Measurements from ENCODE around the gene GZMM. TPM values are rescaled to one million over a fixed set of nuclear protein-coding genes. Genes with fewer than 3 reads are reported as not detected.

Gene GZMM
- total RNA-seq, 2 experiments from 2014 or later = 44.5 to 47.4 TPM

DNA sequence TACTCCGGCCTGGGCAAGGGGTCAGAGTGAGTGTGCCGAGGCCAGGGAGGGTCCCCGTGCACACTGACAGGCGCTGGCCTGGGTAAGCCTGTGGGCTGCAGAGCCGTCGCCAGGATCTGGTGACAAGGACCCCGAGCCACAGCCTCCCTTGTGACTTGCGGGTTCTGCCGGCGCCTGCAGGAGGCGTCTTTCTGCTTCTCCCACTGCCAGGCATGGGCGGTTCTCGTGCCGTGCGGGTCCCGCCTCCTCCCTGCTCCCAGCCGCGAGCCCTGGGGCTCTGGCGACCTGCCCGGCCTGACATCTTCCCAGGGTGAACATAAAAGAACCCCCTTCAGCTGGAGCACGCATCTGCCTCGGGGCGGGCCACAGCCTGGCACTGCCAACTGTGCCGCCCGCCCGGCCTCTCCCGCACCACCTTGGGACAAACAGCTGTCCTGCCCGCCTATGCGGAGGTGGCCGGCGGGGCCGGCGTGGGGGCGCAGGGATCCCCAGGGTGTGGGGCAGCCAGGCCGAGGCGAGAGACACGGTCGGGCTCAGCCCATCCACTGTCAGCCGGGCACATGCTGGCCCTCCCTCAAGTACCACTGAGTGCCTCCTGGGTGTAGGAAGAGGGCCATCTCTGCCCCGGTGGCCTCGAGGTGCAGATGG is 44.4 kb downstream of the GZMM start:
- POLR2A ChIA-PET = no interaction called here
- Mint-ChIP-seq H3K9me3 (no peaks in the 10 kb centered on the region), H3K4me3 (no peak overlapping the region), H3K4me1 (peaks cover 10% of the 10 kb centered on the region), H3K36me3 (ENCODE audit: low read depth) (no peaks in the 10 kb centered on the region), H3K27me3 (peaks cover 21% of the 10 kb centered on the region), H3K27ac (no peak overlapping the region)
- CTCF ChIA-PET = no interaction called here
- peak; percentile 71 for DNase-seq

DNA sequence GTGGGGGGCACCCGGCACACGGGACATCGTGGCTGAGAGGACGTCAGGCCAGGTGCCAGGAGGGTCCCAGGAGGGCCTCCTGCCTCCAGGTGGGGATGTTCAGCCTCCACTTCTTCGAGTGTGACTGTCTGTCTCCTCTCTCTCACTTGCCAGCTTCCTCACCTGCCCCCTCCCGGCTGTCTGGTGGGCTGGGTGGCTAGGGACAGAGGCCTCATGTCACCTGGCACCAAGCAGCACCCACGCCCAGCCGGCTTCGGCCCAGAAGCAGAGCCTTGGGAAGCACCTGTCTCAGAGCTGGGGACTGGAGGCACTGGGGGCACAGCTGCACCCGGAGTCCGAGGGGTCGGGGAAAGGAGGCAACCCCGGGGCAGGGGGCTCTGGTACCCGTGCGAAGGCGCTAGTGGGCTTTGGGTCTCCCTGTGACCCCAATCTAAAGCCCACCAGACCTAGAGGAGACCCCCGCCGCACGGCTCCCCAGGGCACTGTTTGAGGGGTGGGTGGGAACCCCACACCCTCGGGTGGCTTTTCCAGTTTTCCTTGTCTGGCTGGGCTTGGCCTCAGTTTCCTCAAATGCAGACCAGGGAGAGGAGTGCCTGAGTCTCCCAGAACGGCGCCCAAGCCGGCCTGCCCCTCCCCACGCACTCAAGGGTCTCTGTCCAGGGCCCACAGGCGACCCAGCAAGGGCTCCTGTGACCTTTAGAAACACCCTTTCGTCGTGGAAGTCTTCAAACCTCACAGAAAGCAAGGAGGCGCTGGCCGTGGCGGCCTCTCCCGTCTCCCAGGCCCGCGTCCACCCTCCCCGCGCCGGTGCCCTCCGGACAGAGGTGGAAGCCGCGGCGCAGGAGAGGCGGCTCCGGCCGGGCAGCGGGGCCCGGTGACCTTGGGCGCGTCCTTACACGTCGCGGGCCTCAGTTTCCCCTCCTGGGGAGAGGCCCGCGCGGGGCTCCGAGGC is 45.2 kb downstream of the GZMM start:
- ChIA-PET POLR2A (no interaction called here), CTCF (interaction anchor here (0.5 kb wide), 1 partner anchor 85 kb away, joined by 3 read pairs; no protein-coding TSS in a partner anchor)
- Mint-ChIP-seq H3K4me1 (peaks cover 10% of the 10 kb centered on the region), H3K27ac (no peak overlapping the region), H3K9me3 (no peaks in the 10 kb centered on the region), H3K27me3 (peaks cover 27% of the 10 kb centered on the region), H3K4me3 (no peak overlapping the region), H3K36me3 (ENCODE audit: low read depth) (no peaks in the 10 kb centered on the region)
- DNase-seq = no peak

DNA sequence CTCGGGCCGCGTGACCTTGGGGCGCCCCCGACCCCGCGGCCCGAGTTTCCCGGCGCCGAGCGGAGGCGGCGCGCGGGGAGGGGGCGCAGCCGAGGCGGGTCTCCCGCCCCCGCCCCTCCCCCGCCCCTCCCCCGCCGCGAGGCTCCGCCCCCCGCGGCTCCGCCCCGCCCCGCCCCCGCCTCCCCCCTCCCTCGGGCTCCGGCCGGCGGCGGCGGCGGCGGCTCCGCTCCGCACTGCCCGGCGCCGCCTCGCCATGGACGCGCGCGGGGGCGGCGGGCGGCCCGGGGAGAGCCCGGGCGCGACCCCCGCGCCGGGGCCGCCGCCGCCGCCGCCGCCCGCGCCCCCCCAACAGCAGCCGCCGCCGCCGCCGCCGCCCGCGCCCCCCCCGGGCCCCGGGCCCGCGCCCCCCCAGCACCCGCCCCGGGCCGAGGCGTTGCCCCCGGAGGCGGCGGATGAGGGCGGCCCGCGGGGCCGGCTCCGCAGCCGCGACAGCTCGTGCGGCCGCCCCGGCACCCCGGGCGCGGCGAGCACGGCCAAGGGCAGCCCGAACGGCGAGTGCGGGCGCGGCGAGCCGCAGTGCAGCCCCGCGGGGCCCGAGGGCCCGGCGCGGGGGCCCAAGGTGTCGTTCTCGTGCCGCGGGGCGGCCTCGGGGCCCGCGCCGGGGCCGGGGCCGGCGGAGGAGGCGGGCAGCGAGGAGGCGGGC is 46.0 kb downstream of the GZMM start, which contains the start of gene HCN2:
Gene HCN2 (plus strand): TSS at position 189 of the 703 bp plus-strand sequence. CDS start 65 bp downstream, at position 254.
- POLR2A ChIA-PET = no interaction called here
- Mint-ChIP-seq H3K4me3 (no peak within 1 kb of the TSS), H3K27me3 (peaks cover 27% of the 10 kb centered on the region), H3K27ac (no peak within 1 kb of the TSS), H3K9me3 (no peaks in the 10 kb centered on the region), H3K4me1 (peaks cover 9% of the 10 kb centered on the region), H3K36me3 (ENCODE audit: low read depth) (no peaks in the 10 kb centered on the region)
- CTCF ChIA-PET = no interaction called here
- DNase-seq = no peak

DNA sequence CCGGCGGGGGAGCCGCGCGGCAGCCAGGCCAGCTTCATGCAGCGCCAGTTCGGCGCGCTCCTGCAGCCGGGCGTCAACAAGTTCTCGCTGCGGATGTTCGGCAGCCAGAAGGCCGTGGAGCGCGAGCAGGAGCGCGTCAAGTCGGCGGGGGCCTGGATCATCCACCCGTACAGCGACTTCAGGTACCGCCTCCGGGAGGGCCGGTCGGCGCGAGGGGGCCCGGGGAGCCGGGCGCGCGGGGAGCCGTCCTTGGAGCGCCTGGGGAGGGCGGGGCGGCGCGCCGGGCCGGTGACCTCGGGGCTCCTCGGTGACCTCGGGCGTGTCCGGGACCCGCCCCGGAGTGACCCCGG is 46.5 kb downstream of the GZMM start:
- Mint-ChIP-seq H3K27ac (no peak overlapping the region), H3K4me3 (no peak overlapping the region), H3K4me1 (peaks cover 7% of the 10 kb centered on the region), H3K36me3 (ENCODE audit: low read depth) (no peaks in the 10 kb centered on the region), H3K27me3 (peaks cover 27% of the 10 kb centered on the region), H3K9me3 (no peaks in the 10 kb centered on the region)
- ChIA-PET CTCF (no interaction called here), POLR2A (no interaction called here)
- DNase-seq = peak; percentile 23

DNA sequence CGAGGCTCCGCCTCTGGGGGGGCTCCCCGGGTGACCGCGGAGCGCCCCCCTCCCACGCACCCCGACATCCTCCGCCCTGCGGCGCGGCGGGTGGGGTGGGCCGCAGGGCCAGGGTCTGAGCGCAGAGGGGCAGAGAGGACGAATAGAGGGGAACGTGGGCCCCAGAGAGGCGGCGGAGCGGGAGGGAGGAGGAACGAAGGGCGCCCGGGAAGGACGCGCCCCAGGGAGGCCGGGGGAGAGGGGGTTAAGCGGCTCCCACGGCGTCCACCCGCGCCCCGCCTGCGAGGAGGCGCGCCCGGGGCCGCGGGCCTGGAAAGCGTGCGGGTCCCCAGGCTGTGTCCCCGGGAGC is 46.9 kb downstream of the GZMM start:
- Mint-ChIP-seq H3K4me3 (no peak overlapping the region), H3K36me3 (ENCODE audit: low read depth) (no peaks in the 10 kb centered on the region), H3K27me3 (peaks cover 27% of the 10 kb centered on the region), H3K9me3 (no peaks in the 10 kb centered on the region), H3K27ac (no peak overlapping the region), H3K4me1 (peaks cover 7% of the 10 kb centered on the region)
- no peak for DNase-seq
- ChIA-PET CTCF (no interaction called here), POLR2A (no interaction called here)

DNA sequence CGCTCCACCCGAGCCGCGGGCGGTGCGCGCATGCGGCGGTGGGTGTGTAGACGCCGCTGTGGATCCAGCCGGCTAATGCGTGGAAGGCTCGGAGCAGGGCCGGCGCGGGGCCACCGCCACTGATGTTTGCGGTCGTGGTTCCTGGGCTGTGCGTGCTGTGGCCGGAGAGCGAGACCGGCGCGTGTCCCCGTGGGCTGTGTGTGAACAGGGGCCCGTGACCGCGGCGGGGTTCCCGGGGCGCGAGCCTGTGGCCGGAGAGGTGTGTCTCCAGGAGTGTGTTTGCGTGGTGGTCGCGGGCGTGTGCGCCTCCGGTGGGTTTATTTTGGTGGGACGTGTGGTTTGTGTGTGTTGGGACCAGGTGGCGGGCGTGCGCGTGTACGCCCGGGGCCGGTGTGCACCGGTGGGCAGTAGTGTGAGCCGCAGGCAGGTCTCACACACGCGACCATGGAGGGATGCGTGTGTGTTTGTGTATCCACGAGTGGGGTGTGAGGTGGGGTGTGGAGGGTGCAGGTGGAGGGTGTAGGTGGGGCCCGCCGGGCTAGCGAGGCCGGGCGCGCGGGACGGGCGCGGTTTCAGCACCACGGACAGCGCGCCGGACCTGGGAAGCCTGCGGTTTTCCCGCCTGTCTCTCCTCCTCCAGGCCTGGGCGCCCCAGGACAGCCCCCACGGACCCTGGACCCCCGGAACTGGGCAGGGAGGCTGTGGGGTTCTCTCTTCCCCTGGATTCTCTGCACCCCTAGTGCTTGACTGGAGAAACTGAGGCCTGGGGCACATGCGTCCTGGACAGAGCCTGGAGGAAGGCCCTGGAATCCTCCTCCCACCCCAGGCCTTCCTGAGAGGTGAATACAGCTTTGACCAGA is 47.5 kb downstream of the GZMM start:
- CTCF ChIA-PET = no interaction called here
- POLR2A ChIA-PET = no interaction called here
- peak overlapping the region; percentile 36 for H3K27ac Mint-ChIP-seq
- peaks cover 7% of the 10 kb centered on the region for H3K4me1 Mint-ChIP-seq
- H3K36me3 Mint-ChIP-seq (ENCODE audit: low read depth) = no peaks in the 10 kb centered on the region
- DNase-seq = no peak
- H3K27me3 Mint-ChIP-seq = peaks cover 27% of the 10 kb centered on the region
- H3K4me3 Mint-ChIP-seq = no peak overlapping the region
- no peaks in the 10 kb centered on the region for H3K9me3 Mint-ChIP-seq

DNA sequence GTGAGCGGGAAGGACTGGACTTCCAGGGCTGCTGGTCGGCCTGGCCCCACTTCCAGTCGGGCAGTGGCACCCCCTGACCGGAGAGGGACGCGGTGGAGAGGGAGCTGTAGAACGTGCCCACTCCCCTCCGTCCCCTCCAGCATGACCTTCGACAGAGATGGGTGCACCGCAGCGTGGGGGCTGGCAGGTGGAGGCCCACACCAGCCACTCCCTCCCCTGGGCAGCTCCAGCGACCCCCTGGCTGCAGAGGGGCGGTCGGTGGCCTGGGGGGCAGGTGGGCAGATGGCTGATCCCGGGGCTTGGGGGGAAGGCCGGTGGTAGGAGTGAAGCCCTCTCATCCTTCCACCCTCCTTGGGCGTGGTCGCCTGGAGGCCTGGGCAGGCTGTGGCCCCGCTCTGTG is 48.2 kb downstream of the GZMM start:
- Mint-ChIP-seq H3K4me1 (peaks cover 7% of the 10 kb centered on the region), H3K4me3 (no peak overlapping the region), H3K36me3 (ENCODE audit: low read depth) (no peaks in the 10 kb centered on the region), H3K27me3 (peaks cover 27% of the 10 kb centered on the region), H3K27ac (no peak overlapping the region), H3K9me3 (no peaks in the 10 kb centered on the region)
- POLR2A ChIA-PET = no interaction called here
- no peak for DNase-seq
- CTCF ChIA-PET = no interaction called here

DNA sequence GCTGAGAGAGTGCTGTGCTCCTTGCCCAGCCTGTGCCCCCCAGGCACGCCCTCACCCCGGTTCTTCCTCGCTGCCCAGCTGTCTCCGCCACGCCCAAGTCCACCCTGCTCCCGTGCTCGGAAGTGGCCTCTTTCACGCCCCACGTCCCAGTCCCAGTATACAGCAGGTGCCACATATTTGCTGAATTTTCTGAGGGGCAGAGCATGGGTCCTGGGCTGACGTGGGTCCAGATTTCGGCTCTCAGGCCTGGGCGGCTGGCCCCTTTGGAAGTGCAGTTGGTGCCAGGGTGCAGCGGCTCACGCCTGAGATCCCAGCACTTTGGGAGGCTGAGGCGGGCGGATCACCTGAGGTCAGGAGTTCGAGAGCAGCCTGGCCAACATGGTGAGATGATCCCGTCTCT is 49.2 kb downstream of the GZMM start:
- Mint-ChIP-seq H3K4me1 (peaks cover 6% of the 10 kb centered on the region), H3K4me3 (no peak overlapping the region)
- no peak for DNase-seq

DNA sequence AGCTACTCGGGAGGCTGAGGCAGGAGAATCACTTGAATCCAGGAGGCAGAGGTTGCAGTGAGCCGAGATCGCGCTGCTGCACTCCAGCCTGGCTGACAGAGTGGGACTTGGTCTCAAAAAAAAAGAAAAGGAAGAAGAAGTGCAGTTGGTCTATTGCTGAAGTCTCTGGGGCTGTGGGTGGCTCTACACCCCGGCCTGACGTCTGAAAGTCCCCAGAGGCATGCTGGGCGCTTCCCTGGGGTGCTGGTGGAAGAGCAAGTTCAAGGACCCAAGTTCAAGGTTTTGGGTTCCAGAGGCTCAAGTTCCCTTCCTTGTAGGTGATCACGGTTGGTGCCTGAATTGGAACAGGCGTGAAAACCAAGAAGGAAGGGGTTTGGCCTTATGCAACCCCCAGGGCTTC is 49.7 kb downstream of the GZMM start:
- Mint-ChIP-seq H3K27ac (no peak overlapping the region), H3K9me3 (no peaks in the 10 kb centered on the region), H3K36me3 (ENCODE audit: low read depth) (no peaks in the 10 kb centered on the region), H3K27me3 (peaks cover 23% of the 10 kb centered on the region), H3K4me3 (no peak overlapping the region), H3K4me1 (peaks cover 4% of the 10 kb centered on the region)
- ChIA-PET CTCF (no interaction called here), POLR2A (no interaction called here)
- DNase-seq = no peak

More for the DNA sequence above, 49.2 kb downstream of the GZMM start:
- Mint-ChIP-seq H3K27ac (no peak overlapping the region), H3K27me3 (peaks cover 25% of the 10 kb centered on the region), H3K9me3 (no peaks in the 10 kb centered on the region), H3K36me3 (ENCODE audit: low read depth) (no peaks in the 10 kb centered on the region)
- POLR2A ChIA-PET = no interaction called here
- CTCF ChIA-PET = no interaction called here

DNA sequence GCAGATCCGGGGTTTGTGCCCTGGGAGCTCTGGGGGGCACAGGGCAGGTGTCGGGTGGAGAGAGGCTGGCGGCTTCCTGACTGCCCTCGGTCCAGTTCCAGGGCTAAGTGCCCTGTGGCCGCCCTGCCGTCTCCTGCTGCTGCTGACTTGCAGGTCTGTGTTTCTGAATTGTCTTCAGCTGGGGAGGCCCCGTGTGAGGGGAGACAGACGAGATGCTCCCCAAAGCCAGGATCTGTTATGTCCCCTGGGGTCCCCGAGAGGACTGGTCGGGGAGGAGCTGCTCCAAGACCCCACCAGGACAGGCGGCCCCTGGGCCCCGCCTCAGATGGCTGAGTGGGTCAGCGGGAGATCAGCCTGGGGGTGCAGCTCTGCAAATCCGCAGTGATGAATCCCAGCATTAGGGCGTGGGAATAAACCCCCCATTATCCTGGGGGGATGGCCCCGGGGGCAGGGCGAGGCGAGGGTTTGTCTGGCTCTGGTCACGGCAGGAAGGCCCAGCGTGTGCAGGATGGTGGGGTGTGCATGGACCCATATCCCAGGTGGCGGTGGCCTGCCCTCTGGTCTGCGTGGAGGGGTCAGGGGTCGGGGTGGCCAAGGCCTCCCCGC is 50.5 kb downstream of the GZMM start:
- Mint-ChIP-seq H3K4me3 (no peak overlapping the region), H3K36me3 (ENCODE audit: low read depth) (no peaks in the 10 kb centered on the region), H3K4me1 (peaks cover 2% of the 10 kb centered on the region), H3K27ac (no peak overlapping the region), H3K27me3 (peaks cover 19% of the 10 kb centered on the region), H3K9me3 (no peaks in the 10 kb centered on the region)
- ChIA-PET POLR2A (no interaction called here), CTCF (interaction anchor here (0.6 to 1.1 kb wide), 2 partner anchors 12 to 40 kb away, joined by 3 read pairs; no protein-coding TSS in a partner anchor)
- no peak for DNase-seq

DNA sequence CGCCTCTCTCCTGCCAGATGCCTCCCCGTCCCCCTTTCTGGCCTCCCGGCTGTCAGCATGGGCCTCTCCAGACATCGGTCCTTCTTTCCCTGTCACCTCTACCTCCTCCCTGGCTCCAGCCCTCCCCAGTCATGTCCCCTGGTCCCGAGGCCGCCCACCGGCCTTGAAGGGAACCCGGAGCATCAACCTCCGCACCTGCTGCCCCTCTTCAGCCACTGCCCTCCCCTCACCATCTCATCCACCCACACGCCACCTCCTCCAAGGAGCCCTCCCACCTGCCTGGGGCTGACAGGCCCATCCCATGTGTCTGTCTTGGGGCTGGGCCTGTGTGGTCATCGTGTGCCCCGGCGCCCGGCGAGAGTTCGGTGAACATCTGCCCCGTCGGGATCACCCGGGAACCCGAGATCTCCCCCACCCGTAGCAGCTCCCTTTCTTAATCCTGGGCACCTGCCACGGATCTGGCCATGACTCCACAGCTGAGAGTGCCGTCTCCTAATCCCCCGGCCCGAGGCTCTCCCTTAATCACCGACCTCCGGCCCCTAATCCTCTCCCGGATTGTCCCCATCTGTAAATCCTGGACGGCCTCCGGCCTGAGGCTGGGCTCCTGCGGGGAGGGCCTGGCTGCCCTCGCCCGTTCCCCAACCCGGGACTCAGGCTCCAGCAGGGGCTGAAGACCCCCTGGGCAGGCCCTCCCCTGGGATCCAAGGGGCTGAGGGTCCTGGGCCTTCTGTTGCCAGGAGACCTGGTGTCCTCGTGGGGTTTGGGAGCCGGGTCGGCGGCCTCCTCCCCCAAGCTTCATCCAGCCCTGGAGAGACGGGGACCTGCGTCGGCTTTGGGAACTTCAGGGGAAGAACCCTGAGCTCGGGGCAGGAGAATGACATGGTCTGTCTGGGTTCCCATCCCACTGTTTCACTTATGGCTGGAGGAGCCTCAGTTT is 51.7 kb downstream of the GZMM start:
- peaks cover 17% of the 10 kb centered on the region for H3K27me3 Mint-ChIP-seq
- H3K9me3 Mint-ChIP-seq = no peaks in the 10 kb centered on the region
- H3K4me1 Mint-ChIP-seq = no peaks in the 10 kb centered on the region
- no peak overlapping the region for H3K27ac Mint-ChIP-seq
- DNase-seq = no peak
- ChIA-PET CTCF (interaction anchor here (1.1 to 1.4 kb wide), 3 partner anchors 9 to 14 kb away, joined by 3 read pairs; no protein-coding TSS in a partner anchor), POLR2A (no interaction called here)
- H3K4me3 Mint-ChIP-seq = no peak overlapping the region
- no peaks in the 10 kb centered on the region for H3K36me3 Mint-ChIP-seq (ENCODE audit: low read depth)

Data from activated CD4-positive, alpha-beta T cell treated with anti-CD3 and anti-CD28 coated beads, Interleukin-2, amount 10 ng/mL, durations not matched to agents 7 days and 5 days (primary cell).